KMS-11 (cell line): ENCODE measurements around the gene ME1.

Experiments
- H2AFZ ChIP-seq: fragments of 200-600 bp; sonication (generic); 2 replicates; pipeline ENCODE4 v1.6.1; 2016; ENCODE audit warnings: antibody characterized with exemption, mixed run types, low read depth
- H3K27ac ChIP-seq: fragments of 200-600 bp; sonication (generic); 2 replicates; pipeline ENCODE4 v1.6.1; 2016; ENCODE audit warnings: mild to moderate bottlenecking, mixed run types
- H3K27me3 ChIP-seq: fragments of 200-600 bp; sonication (generic); 2 replicates; pipeline ENCODE4 v1.6.1; 2017; ENCODE audit warnings: mild to moderate bottlenecking, low read depth, mixed run types, moderate library complexity; ENCODE audit not compliant: insufficient read depth
- H3K36me3 ChIP-seq: fragments of 200-600 bp; sonication (generic); 2 replicates; pipeline ENCODE4 v1.6.1; 2017; ENCODE audit warnings: mild to moderate bottlenecking, mixed run types; ENCODE audit not compliant: insufficient read depth
- H3K4me1 ChIP-seq: fragments of 200-600 bp; sonication (generic); 2 replicates; pipeline ENCODE4 v1.6.1; 2016; ENCODE audit warnings: mild to moderate bottlenecking, low read depth, mixed run types; ENCODE audit not compliant: poor library complexity, severe bottlenecking
- H3K4me2 ChIP-seq: fragments of 200-600 bp; sonication (generic); 2 replicates; pipeline ENCODE4 v1.7.0; 2016; ENCODE audit warnings: mild to moderate bottlenecking, mixed run types
- H3K4me3 ChIP-seq: fragments of 200-600 bp; sonication (generic); IDR thresholded peaks from 2 replicates; pipeline ENCODE4 v1.6.1; 2017; ENCODE audit warnings: low read depth, low read length, mixed read lengths; ENCODE audit not compliant: insufficient read depth
- H3K79me2 ChIP-seq: fragments of 200-600 bp; sonication (generic); 2 replicates; pipeline ENCODE4 v1.6.1; 2016; ENCODE audit warnings: low read depth, mixed run types; ENCODE audit not compliant: insufficient read depth
- H3K9ac ChIP-seq: fragments of 200-600 bp; sonication (generic); 2 replicates; pipeline ENCODE4 v1.6.1; 2016; ENCODE audit warnings: mild to moderate bottlenecking, mixed run types
- H4K20me1 ChIP-seq: fragments of 200-600 bp; sonication (generic); 2 replicates; pipeline ENCODE4 v1.6.1; 2016; ENCODE audit warnings: mild to moderate bottlenecking, mixed run types; ENCODE audit not compliant: insufficient read depth
- CTCF ChIP-seq: fragments of 200-600 bp; sonication (generic); conservative IDR thresholded peaks from 2 replicates; pipeline ENCODE4 v1.6.1; 2017; ENCODE audit warnings: low read depth, mild to moderate bottlenecking, antibody characterized with exemption, low read length, moderate library complexity, mixed read lengths

The ME1 gene

DNA sequence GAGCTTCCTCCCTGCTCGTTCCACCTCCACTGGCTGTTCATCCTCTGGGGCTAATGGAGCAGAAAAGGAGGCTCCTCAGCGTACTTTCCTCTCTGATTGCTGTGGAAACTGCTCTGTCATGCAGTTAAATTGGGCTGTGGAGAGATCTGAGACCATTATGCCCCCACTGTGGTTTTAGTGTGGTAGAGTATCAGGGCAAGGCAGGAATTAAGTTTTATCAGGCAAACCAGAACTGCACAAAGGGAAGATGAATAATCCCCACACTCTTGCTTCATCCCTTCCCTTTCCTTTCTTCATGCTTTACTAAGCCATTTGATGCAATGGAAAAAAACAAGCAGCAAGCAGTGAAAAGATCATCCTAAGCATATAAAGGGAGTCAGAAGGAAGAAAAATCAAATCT is 11.9 kb upstream of the ME1 start:
- TF ChIP-seq CTCF, result no peak
- Histone ChIP-seq H3K4me2 (peak overlapping the region; percentile 39; the same call in 1 of the 2 replicates), H3K79me2 (no peaks in the 10 kb centered on the region), H2AFZ (peak overlapping the region; percentile 49; the same call in 1 of the 2 replicates), H3K4me3 (no peak overlapping the region), H3K27me3 (no peaks in the 10 kb centered on the region), H4K20me1 (no peaks in the 10 kb centered on the region), H3K36me3 (no peaks in the 10 kb centered on the region), H3K4me1 (peaks cover 26% of the 10 kb centered on the region), H3K27ac (peak overlapping the region; percentile 28; the same call in 1 of the 2 replicates), H3K9ac (no peak overlapping the region)

DNA sequence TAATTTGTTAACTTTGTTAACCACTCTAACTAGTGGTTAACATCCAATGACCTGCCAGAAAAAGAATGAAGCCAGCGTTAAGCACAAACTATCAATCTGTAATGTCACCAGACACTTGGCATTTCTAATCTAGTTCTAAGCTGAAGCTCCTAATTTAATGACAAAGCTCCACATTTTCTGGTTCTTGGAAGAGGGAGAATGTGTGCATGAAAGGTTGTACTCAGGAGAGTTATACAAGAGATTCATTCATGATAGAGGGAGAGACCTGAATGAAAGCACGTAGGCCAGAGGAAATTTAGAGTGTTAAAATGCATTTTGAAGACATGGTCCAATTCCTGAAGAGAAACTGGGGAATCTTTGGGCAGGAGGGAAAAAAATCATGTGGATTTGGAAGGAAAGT is 8.3 kb upstream of the ME1 start:
- Histone ChIP-seq H3K9ac (no peak overlapping the region), H4K20me1 (no peaks in the 10 kb centered on the region), H3K27ac (no peak overlapping the region), H3K4me3 (no peak overlapping the region), H3K27me3 (no peaks in the 10 kb centered on the region), H3K4me2 (no peak overlapping the region), H2AFZ (no peak overlapping the region), H3K4me1 (peaks cover 44% of the 10 kb centered on the region), H3K36me3 (no peaks in the 10 kb centered on the region), H3K79me2 (no peaks in the 10 kb centered on the region)
- no peak for TF ChIP-seq CTCF

DNA sequence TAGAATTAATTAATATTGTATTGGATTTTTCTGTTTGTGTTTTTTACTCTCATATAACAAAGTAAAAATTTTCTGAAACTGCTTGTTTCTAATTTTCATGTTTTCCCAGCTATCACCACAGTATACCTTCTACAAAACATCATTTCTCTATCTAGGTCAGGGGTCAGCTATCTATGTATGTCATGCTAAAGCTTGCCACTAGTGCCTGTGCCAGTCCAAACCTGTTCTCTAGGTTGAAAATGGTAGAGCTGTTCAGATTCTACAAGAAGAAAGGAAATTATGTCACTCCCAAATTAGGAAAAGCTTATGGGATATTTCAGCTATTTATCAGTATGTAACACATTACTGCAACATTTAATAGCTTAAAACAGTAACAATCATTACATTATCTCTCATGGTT is 5.8 kb upstream of the ME1 start:
- Histone ChIP-seq H3K27ac (no peak overlapping the region), H2AFZ (no peak overlapping the region), H3K36me3 (no peaks in the 10 kb centered on the region), H3K9ac (no peak overlapping the region), H3K4me1 (peaks cover 50% of the 10 kb centered on the region), H3K4me3 (no peak overlapping the region), H3K27me3 (no peaks in the 10 kb centered on the region), H3K79me2 (no peaks in the 10 kb centered on the region), H4K20me1 (no peaks in the 10 kb centered on the region), H3K4me2 (no peak overlapping the region)
- TF ChIP-seq CTCF, result no peak

DNA sequence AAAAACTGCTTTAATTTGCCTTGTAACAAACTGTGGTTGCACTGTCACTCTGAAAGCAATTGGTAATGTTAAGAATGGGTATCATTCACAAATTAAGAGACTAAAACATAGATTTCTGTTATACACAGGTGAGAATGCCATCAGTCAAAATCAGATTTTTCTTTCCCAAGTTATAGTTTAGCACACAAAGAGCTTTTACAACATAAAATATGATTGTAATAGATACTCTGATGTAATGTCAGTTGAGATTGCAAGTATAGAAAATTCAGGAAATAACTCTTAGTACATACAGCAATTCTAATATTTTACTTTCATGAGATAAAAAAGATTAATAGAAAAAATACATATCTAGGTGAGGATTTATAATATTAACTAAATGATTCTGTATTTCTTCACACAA is 2.3 kb upstream of the ME1 start:
- Histone ChIP-seq H3K4me3 (no peak overlapping the region), H3K4me2 (peak overlapping the region; percentile 31; the same call in 1 of the 2 replicates), H3K36me3 (no peaks in the 10 kb centered on the region), H3K4me1 (peaks cover 65% of the 10 kb centered on the region), H3K79me2 (peaks cover 23% of the 10 kb centered on the region), H3K9ac (no peak overlapping the region), H3K27ac (peak overlapping the region; percentile 61; the same call in 1 of the 2 replicates), H3K27me3 (no peaks in the 10 kb centered on the region), H4K20me1 (no peaks in the 10 kb centered on the region), H2AFZ (no peak overlapping the region)
- no peak for TF ChIP-seq CTCF
